Pancreas (tissue), 10 donors: ENCODE results near the gene TMEM9. TPM values are rescaled to one million over a fixed set of nuclear protein-coding genes. Genes with fewer than 3 reads are reported as not detected.

Source experiments
- ATAC-seq, 4 donors: fragments of 200-7000 bp; cut with Tn5 transposase; one replicate each; pipeline versions ENCODE4 v1.8.0 to v1.9.1; 2020; ENCODE audit warnings: mild to moderate bottlenecking in 4 of 4, moderate library complexity in 4 of 4
- DNase-seq, 6 donors: peaks; one replicate each; pipeline ENCODE4 v3.0.0-alpha.2; 2020
- FAIRE-seq: peaks from 2 replicates; lab custom pipeline; 2012; peaks lifted over from hg19 to GRCh38; lab: Jason Lieb, UNC
- H3K27ac ChIP-seq, 4 donors: fragments of 200-600 bp; sonication (generic); 1 replicate in 3 of 4; 2 replicates in 1 of 4; pipeline versions ENCODE4 v1.5.0 to v1.8.0; 2020
- H3K27me3 ChIP-seq, 4 donors: fragments of 200-600 bp; one replicate each; pipeline ENCODE4 v1.8.0; 2021
- H3K36me3 ChIP-seq, 3 donors: fragments of 200-600 bp; sonication (generic) in 1 of 3; one replicate each; pipeline versions ENCODE4 v1.5.0 to v1.8.0; 2020 to 2021
- H3K4me1 ChIP-seq, 3 donors: fragments of 200-600 bp; one replicate each; pipeline ENCODE4 v1.8.0; 2021
- H3K4me3 ChIP-seq, 4 donors: fragments of 200-600 bp; sonication (generic) in 2 of 4; one replicate each; pipeline versions ENCODE4 v1.5.0 to v1.8.0; 2020 to 2021
- H3K9me3 ChIP-seq, 4 donors: fragments of 200-600 bp; one replicate each; pipeline ENCODE4 v1.8.0; 2021
- WGBS, 2 donors: extraction: QIAGEN DNeasy Blood & Tissue Kit; methylation state at CpG; one replicate each; pipeline ENCODE4 v1.1.7; 2013; 5-methylcytosine and 5-hydroxymethylcytosine counted together
- intact Hi-C, 3 donors: fragments of 100-400 bp; cut with DNase I; formaldehyde crosslinking; loops; one replicate each; pipeline versions ENCODE4 v1.11.1 to v1.14.2; 2022
- polyA plus RNA-seq, 2 donors: library from polyadenylated mRNA; stranded (reverse); fragments of 200-250 nt; gene quantifications; one replicate each; pipeline ENCODE4 v1.2.3, GENCODE V29; 2013
- total RNA-seq, 6 donors: library from RNA; stranded (reverse); fragmentation: NEBNext Ultra II Directional in 4 of 6; extraction: Animal tissue kit (Norgen Biotek cat#: 25700) in 4 of 6; gene quantifications; one replicate each; pipeline versions ENCODE4 v1.2.1 to v1.2.4, GENCODE V29; 2021 to 2023
- TF ChIP-seq, protein P1 (sequence below), 4 donors: fragments of 200-600 bp; sonication (generic) in 3 of 4; IDR thresholded peaks; one replicate each; pipeline versions ENCODE4 v1.5.0 to v1.8.0; 2021; ENCODE audit warnings: antibody characterized with exemption in 4 of 4
- donor health status: healthy with polysubstance abuse.
- donor health status: DM: no; HTN: no; CAD: no; lungs with moderate emphysema.
- donor health status: DM: no; HTN: no; CAD: no.
- donor health status: control.
- donor health status: control.
- donor health status: Bipolar disorder and iron deficiency.
- donor health status: DM: yes; HTN: yes; CAD: no.
- donor health status: DM: no; HTN: no; CAD: no.
- donor health status: DM: no; HTN: no; CAD: no.
- donor health status: DM: yes; HTN: yes; CAD: no.

TMEM9 gene
- total and polyA plus RNA-seq, 8 donors = 21.3 to 87.7 (median 37.5) TPM

DNA sequence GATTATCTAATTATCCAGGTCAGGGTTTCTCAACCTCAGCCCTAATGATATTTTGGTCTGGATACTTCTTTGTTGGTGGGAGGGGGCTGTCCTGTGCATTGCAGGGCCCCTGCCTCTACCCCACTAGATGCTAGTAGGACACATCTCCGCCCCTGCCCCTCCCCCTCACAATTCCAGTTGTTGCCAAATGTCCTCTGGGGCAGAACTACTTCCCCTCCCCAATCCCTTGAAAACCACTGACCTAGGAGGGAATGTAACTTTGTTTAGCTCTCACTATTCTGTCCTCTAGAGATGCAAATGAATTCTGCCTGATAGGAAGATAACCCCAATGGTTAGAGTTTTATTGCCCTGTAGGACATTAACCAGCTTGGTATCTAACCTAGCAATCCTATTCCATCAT lies 50.1 kb downstream of the TMEM9 start:
- TF ChIP-seq, protein P1, sequence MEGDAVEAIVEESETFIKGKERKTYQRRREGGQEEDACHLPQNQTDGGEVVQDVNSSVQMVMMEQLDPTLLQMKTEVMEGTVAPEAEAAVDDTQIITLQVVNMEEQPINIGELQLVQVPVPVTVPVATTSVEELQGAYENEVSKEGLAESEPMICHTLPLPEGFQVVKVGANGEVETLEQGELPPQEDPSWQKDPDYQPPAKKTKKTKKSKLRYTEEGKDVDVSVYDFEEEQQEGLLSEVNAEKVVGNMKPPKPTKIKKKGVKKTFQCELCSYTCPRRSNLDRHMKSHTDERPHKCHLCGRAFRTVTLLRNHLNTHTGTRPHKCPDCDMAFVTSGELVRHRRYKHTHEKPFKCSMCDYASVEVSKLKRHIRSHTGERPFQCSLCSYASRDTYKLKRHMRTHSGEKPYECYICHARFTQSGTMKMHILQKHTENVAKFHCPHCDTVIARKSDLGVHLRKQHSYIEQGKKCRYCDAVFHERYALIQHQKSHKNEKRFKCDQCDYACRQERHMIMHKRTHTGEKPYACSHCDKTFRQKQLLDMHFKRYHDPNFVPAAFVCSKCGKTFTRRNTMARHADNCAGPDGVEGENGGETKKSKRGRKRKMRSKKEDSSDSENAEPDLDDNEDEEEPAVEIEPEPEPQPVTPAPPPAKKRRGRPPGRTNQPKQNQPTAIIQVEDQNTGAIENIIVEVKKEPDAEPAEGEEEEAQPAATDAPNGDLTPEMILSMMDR (IDR thresholded peaks at IDR 0.05) = no peak
- no peaks in the 10 kb centered on the region for H3K9me3 ChIP-seq
- DNase-seq (no peak), ATAC-seq (no peak), FAIRE-seq (no peak)
- WGBS, 2 donors = 75 to 79% methylated on average over 1 of the region's 1 CpG
- H3K36me3 ChIP-seq = no peaks in the 10 kb centered on the region
- H3K4me3 ChIP-seq = no peak overlapping the region
- H3K27me3 ChIP-seq = no peaks in the 10 kb centered on the region
- H3K4me1 ChIP-seq = no peaks in the 10 kb centered on the region
- H3K27ac ChIP-seq = no peak overlapping the region
- intact Hi-C loops = no loop called here

DNA sequence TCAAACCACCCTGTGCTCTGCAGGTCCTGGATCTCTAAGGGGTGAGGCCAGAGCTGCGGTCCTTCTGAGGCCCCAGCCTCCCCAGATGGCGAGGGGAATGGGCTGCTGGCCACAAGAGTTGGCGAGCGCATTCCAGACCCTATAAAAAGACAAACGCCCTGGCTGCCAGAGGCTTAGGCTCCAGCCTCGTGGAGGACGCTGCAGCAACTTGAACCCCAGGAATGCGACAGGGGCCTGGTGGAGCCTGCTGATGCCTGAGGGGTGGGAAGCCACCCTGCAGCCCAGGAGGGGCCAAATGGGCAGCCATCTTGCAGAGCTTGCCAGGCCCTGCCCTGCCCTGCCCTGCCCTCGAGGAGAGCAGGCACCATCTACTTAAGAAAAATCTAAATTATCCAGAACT lies 50.6 kb downstream of the TMEM9 start:
- no peak for ATAC-seq
- no peak for FAIRE-seq
- H3K4me1 ChIP-seq = no peaks in the 10 kb centered on the region
- no peak for DNase-seq
- 78 to 83% methylated on average over 9 of the region's 9 CpGs for WGBS, 2 donors
- H3K27ac ChIP-seq = no peak overlapping the region
- no peak overlapping the region for H3K4me3 ChIP-seq
- intact Hi-C loops = no loop called here
- H3K27me3 ChIP-seq = no peaks in the 10 kb centered on the region
- TF ChIP-seq, protein P1 (IDR thresholded peaks at IDR 0.05) = no peak
- H3K9me3 ChIP-seq = no peaks in the 10 kb centered on the region
- no peaks in the 10 kb centered on the region for H3K36me3 ChIP-seq

DNA sequence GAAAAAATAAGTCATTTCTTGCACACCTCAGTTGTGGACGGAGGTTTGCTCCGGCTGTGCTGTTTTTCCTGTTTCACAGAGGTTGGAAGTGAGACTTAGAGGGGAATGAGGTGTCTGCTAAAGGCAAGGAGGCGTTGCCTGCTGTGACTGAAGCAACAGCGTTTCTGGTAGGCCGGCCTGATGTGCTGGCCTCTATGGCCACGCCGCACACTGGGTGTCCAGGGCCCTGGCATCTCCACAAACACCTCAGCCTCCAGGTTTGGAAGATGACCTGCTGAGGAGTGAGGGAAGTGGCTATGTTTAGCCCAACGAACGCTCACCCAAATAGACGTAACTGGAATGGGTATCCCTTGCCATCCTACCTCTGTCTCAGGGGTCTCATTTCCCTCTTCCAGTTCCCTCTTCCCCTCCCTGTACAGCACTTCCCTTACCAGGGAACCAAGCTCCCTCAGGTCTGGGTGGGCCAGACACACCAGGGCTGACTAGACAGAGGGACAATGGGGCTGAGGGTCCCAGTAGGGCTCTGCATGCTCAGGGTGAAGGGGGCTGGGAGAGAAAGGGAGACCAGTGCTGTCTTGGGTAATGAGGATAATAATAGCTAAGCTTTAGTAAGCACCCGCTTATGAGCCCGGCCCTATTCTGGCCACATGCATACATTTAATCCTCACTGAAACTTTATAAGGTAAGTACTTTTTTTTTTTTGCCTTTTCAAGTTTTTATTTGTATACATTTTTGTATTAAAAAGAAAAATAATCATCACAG lies 53.9 kb downstream of the TMEM9 start:
- Histone ChIP-seq H3K4me1 (no peaks in the 10 kb centered on the region), H3K4me3 (no peak overlapping the region), H3K27me3 (no peaks in the 10 kb centered on the region), H3K36me3 (no peaks in the 10 kb centered on the region), H3K9me3 (no peaks in the 10 kb centered on the region), H3K27ac (no peak overlapping the region)
- intact Hi-C loops = no loop called here
- DNase-seq = no peak
- no peak for ATAC-seq
- WGBS, 2 donors = 87 to 89% methylated on average over 12 of the region's 12 CpGs
- TF ChIP-seq, protein P1 (IDR thresholded peaks at IDR 0.05) = no peak
- FAIRE-seq = no peak

DNA sequence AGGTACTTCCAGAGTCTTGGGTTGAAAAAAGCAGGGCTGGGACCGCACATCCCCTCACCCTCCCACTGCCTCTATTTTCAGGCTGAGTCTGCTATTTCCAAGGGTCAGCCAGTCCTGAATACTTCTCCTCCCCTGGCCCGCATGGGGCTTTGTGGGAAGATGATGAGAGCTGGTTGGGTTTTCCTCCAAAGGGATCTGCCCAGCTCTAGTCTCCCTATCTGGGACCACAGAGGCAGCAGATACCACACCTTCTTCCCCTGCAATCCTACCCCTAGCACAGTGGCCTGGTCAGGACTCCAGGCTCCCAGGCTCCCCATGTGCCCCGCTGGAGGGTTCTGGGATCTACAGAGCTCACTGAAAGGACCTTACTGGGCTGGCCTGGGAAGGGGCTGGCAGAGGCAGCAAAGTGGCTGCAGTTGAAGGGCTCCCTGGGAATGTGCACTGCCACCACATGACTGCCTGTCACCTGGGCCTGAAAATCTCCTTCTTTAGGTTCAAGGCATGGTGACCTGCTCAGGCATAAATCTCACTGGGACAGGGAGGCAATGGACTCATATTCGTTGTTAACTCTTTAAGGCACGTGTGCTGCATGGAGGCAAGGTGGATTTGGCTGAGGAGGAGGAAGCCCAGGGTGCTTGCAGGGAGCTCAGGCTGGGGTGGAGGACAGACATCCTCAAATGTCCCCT lies 55.1 kb downstream of the TMEM9 start:
- Histone ChIP-seq H3K4me1 (no peaks in the 10 kb centered on the region), H3K27ac (no peak overlapping the region), H3K4me3 (no peak overlapping the region), H3K36me3 (no peaks in the 10 kb centered on the region), H3K27me3 (no peaks in the 10 kb centered on the region), H3K9me3 (no peaks in the 10 kb centered on the region)
- DNase-seq (no peak), FAIRE-seq (no peak), ATAC-seq (no peak)
- 69 to 72% methylated on average over 5 of the region's 5 CpGs for WGBS, 2 donors
- TF ChIP-seq, protein P1 (IDR thresholded peaks at IDR 0.05) = no peak
- intact Hi-C loops = no loop called here
